Tibial nerve (tissue), 4 donors: ENCODE measurements around the gene COL4A1.

Experiments used
- CTCF ChIP-seq, 5 experiments: fragments of 200-600 bp in 3 of 5; fragments of 450-650 bp in 2 of 5; sonication (generic) in 3 of 5; IDR thresholded peaks; one replicate each; pipeline ENCODE4 v1.5.1; 2016 to 2019; ENCODE audit warnings: antibody characterized with exemption in 5 of 5, mild to moderate bottlenecking in 3 of 5, moderate library complexity in 2 of 5
- EP300 ChIP-seq, 2 donors: sonication (generic); formaldehyde crosslinking; IDR thresholded peaks; one replicate each; pipeline ENCODE4 v1.6.1; 2017; ENCODE audit warnings: antibody characterized with exemption in 2 of 2, mild to moderate bottlenecking in 1 of 2
- POLR2A ChIP-seq, 2 donors: fragments of 450-650 bp; IDR thresholded peaks; one replicate each; pipeline ENCODE4 v1.6.1; 2017; ENCODE audit warnings: antibody characterized with exemption in 2 of 2, mild to moderate bottlenecking in 2 of 2, moderate library complexity in 2 of 2

GRCh38 chr13:110182461-110182860, 124.5 kb downstream of the COL4A1 start:
- TF ChIP-seq CTCF (IDR thresholded peaks at IDR 0.05) (no peak), POLR2A (IDR thresholded peaks at IDR 0.05) (no peak), EP300 (IDR thresholded peaks at IDR 0.05) (no peak)
